PC-3 (cell line): ENCODE data around the gene SMARCAL1. TPM values are rescaled to one million over a fixed set of nuclear protein-coding genes. Genes with fewer than 3 reads are reported as not detected.

Source experiments
- ATAC-seq: fragments of 200-7000 bp; cut with Tn5 transposase; 2 replicates; pipeline ENCODE4 v1.9.1; 2020; ENCODE audit warnings: mild to moderate bottlenecking, moderate library complexity
- BruUV-seq: library from RNA; stranded (reverse); fragments of 400-500 nt; replicated peaks from 2 replicates; lab custom pipeline; 2021; lab: Mats Ljungman, UMichigan
- CTCF ChIA-PET: fragments of 300-600 bp; sonication (Branson Sonifier 250); formaldehyde crosslinking; loops from one replicate; lab custom pipeline; 2022; ENCODE audit warnings: antibody characterized with exemption; lab: Charles Lee
- POLR2A ChIA-PET: fragments of 300-600 bp; sonication (Branson Sonifier 250); formaldehyde crosslinking; loops from one replicate; lab custom pipeline; 2022; ENCODE audit warnings: antibody characterized with exemption; ENCODE audit not compliant: unreplicated experiment; lab: Charles Lee
- DNase-seq: peaks from one replicate; pipeline ENCODE4 v3.0.0-alpha.2; 2015
- H2AFZ ChIP-seq: fragments of 300-600 bp; sonication (generic); 2 replicates; pipeline ENCODE4 v1.6.0; 2016; ENCODE audit warnings: antibody characterized with exemption, low read length
- H3F3A ChIP-seq: fragments of 300-600 bp; sonication (generic); one replicate; pipeline ENCODE4 v1.6.0; 2017; ENCODE audit warnings: antibody characterized with exemption, low read length, control low read depth, mild to moderate bottlenecking; ENCODE audit not compliant: unreplicated experiment
- H3K27ac ChIP-seq: fragments of 300-600 bp; sonication (generic); 2 replicates; pipeline ENCODE4 v1.5.1; 2016; ENCODE audit warnings: mild to moderate bottlenecking, low read length
- H3K27me3 ChIP-seq: fragments of 300-600 bp; sonication (generic); 2 replicates; pipeline ENCODE4 v1.6.1; 2016; ENCODE audit warnings: low read length, mixed read lengths
- H3K36me3 ChIP-seq: fragments of 300-600 bp; sonication (generic); 2 replicates; pipeline ENCODE4 v1.6.1; 2016; ENCODE audit warnings: low read depth, mixed run types, low read length, mixed read lengths
- H3K4me1 ChIP-seq: fragments of 300-600 bp; sonication (generic); 2 replicates; pipeline ENCODE4 v1.5.1; 2016; ENCODE audit warnings: low read length; ENCODE audit not compliant: insufficient read depth
- H3K4me2 ChIP-seq: fragments of 300-600 bp; sonication (generic); 2 replicates; pipeline ENCODE4 v1.6.0; 2016; ENCODE audit warnings: low read length
- H3K4me3 ChIP-seq: fragments of 300-600 bp; sonication (generic); 2 replicates; pipeline ENCODE4 v1.5.1; 2016; ENCODE audit warnings: mild to moderate bottlenecking, low read length, mixed read lengths
- H3K79me2 ChIP-seq: fragments of 300-600 bp; sonication (generic); 2 replicates; pipeline ENCODE4 v1.6.1; 2017; ENCODE audit warnings: low read length, mixed read lengths
- H3K9ac ChIP-seq: fragments of 300-600 bp; sonication (generic); 2 replicates; pipeline ENCODE4 v1.6.0; 2016; ENCODE audit warnings: mild to moderate bottlenecking, low read length
- H3K9me2 ChIP-seq: fragments of 300-600 bp; sonication (generic); replicated peaks from 2 replicates; pipeline ENCODE4 v1.6.1; 2016; ENCODE audit warnings: mixed run types, low read length, mixed read lengths
- H3K9me3 ChIP-seq: fragments of 300-600 bp; sonication (generic); 2 replicates; pipeline ENCODE4 v1.6.1; 2016; ENCODE audit warnings: low read length, mixed read lengths
- H4K20me1 ChIP-seq: fragments of 300-600 bp; sonication (generic); 2 replicates; pipeline ENCODE4 v1.6.1; 2016; ENCODE audit warnings: low read length, mixed read lengths
- CTCF ChIP-seq: fragments of 300-600 bp; sonication (generic); conservative IDR thresholded peaks from 2 replicates; pipeline ENCODE4 v1.5.1; 2017; ENCODE audit warnings: antibody characterized with exemption, low read depth, mild to moderate bottlenecking, low read length
- EZH2 ChIP-seq: fragments of 300-600 bp; sonication (generic); IDR thresholded peaks from one replicate; pipeline ENCODE4 v1.6.1; 2017; ENCODE audit warnings: antibody characterized with exemption, mild to moderate bottlenecking, low read length; ENCODE audit not compliant: unreplicated experiment
- EZH2phosphoT487 ChIP-seq: fragments of 300-600 bp; sonication (generic); IDR thresholded peaks from 2 replicates; pipeline ENCODE4 v1.6.1; 2018; ENCODE audit warnings: mild to moderate bottlenecking, antibody characterized with exemption, low read length, borderline replicate concordance
- intact Hi-C: fragments of 100-400 bp; cut with micrococcal nuclease; formaldehyde crosslinking; loops from 2 replicates; pipeline ENCODE4 v1.9.0; 2023
- total RNA-seq: library from RNA; depleted of rRNA; stranded (reverse); fragments of >200 nt; gene quantifications from 2 replicates; pipeline ENCODE4 v1.2.3, GENCODE V29; 2014

The SMARCAL1 gene
- total RNA-seq, 1 experiment from 2014 or later, result 8.3 TPM

- H3K27me3 ChIP-seq, result no peaks in the 10 kb centered on the region
- TF ChIP-seq EZH2phosphoT487 (no peak), CTCF (no peak), EZH2 (no peak)
- no peak overlapping the region for H3K4me2 ChIP-seq
- H4K20me1 ChIP-seq, result no peaks in the 10 kb centered on the region
- H3K27ac ChIP-seq, result no peak overlapping the region
- no peak for DNase-seq
- no peaks in the 10 kb centered on the region for H3F3A ChIP-seq
- H3K79me2 ChIP-seq, result no peaks in the 10 kb centered on the region
- H3K4me1 ChIP-seq, result peaks cover 8% of the 10 kb centered on the region
- H3K9me2 ChIP-seq, result no peaks in the 10 kb centered on the region
- ChIA-PET CTCF (no interaction called here), POLR2A (no interaction called here)
- H3K36me3 ChIP-seq, result no peaks in the 10 kb centered on the region; the same call in none of the 2 replicates
- BruUV-seq, result no TSS peak
- ATAC-seq, result no peak
- no peak overlapping the region for H3K9ac ChIP-seq
- no peak overlapping the region for H2AFZ ChIP-seq
- H3K9me3 ChIP-seq, result no peaks in the 10 kb centered on the region
- H3K4me3 ChIP-seq, result no peak overlapping the region
- intact Hi-C loops, result no loop called here
Observed at GRCh38 chr2:216431531-216431856, 19.2 kb downstream of the SMARCAL1 start.

- no peak for ATAC-seq
- no peaks in the 10 kb centered on the region for H3K9me2 ChIP-seq
- no peaks in the 10 kb centered on the region for H4K20me1 ChIP-seq
- no peak overlapping the region for H3K4me2 ChIP-seq
- no peak overlapping the region for H3K9ac ChIP-seq
- intact Hi-C loops, result no loop called here
- no peak overlapping the region for H3K4me3 ChIP-seq
- H3K4me1 ChIP-seq, result no peaks in the 10 kb centered on the region
- TF ChIP-seq CTCF, result no peak
- TF ChIP-seq EZH2, result no peak
- no peak for TF ChIP-seq EZH2phosphoT487
- no peaks in the 10 kb centered on the region; the same call in 1 of the 2 replicates for H3K36me3 ChIP-seq
- H3K27ac ChIP-seq, result no peak overlapping the region
- H3K79me2 ChIP-seq, result no peaks in the 10 kb centered on the region
- ChIA-PET POLR2A (no interaction called here), CTCF (no interaction called here)
- BruUV-seq, result no TSS peak
- no peak for DNase-seq
- H3K9me3 ChIP-seq, result no peaks in the 10 kb centered on the region
- H3F3A ChIP-seq, result no peaks in the 10 kb centered on the region
- no peaks in the 10 kb centered on the region for H3K27me3 ChIP-seq
- H2AFZ ChIP-seq, result no peak overlapping the region
Observed at GRCh38 chr2:216436383-216436782, 24.1 kb downstream of the SMARCAL1 start.

- H3K9me2 ChIP-seq, result no peaks in the 10 kb centered on the region
- no peaks in the 10 kb centered on the region for H3K36me3 ChIP-seq
- DNase-seq (no peak), ATAC-seq (no peak)
- BruUV-seq, result no TSS peak
- no peaks in the 10 kb centered on the region for H3K27me3 ChIP-seq
- H3K27ac ChIP-seq, result no peak overlapping the region
- no peaks in the 10 kb centered on the region for H3K9me3 ChIP-seq
- no peak overlapping the region for H2AFZ ChIP-seq
- H3K79me2 ChIP-seq, result no peaks in the 10 kb centered on the region
- intact Hi-C loops, result no loop called here
- no peak overlapping the region for H3K9ac ChIP-seq
- no peak overlapping the region for H3K4me3 ChIP-seq
- H3K4me1 ChIP-seq, result no peaks in the 10 kb centered on the region
- ChIA-PET CTCF (interaction anchor here (0.6 kb wide), 1 partner anchor 36 kb away, joined by 3 read pairs; no protein-coding TSS in a partner anchor), POLR2A (no interaction called here)
- TF ChIP-seq EZH2, result no peak
- no peak for TF ChIP-seq EZH2phosphoT487
- TF ChIP-seq CTCF, result no peak
- no peak overlapping the region for H3K4me2 ChIP-seq
- no peaks in the 10 kb centered on the region for H4K20me1 ChIP-seq
- H3F3A ChIP-seq, result no peaks in the 10 kb centered on the region
Observed at GRCh38 chr2:216441308-216442010, 29.2 kb downstream of the SMARCAL1 start.
